Breast epithelium (tissue), 3 donors: ENCODE data around the gene CNOT11.

ENCODE experiments used
- POLR2A ChIP-seq: fragments of 450-650 bp; IDR thresholded peaks from one replicate; pipeline ENCODE4 v1.6.1; 2016; ENCODE audit warnings: antibody characterized with exemption, mild to moderate bottlenecking, moderate library complexity
- POLR2AphosphoS5 ChIP-seq, 3 donors: sonication (generic); formaldehyde crosslinking; IDR thresholded peaks; one replicate each; pipeline ENCODE4 v1.6.1; 2017; ENCODE audit warnings: antibody characterized with exemption in 3 of 3
- TF ChIP-seq, protein P1 (sequence below), 3 donors: fragments of 450-650 bp; IDR thresholded peaks; one replicate each; pipeline ENCODE4 v1.5.1; 2016 to 2017; ENCODE audit warnings: antibody characterized with exemption in 3 of 3, mild to moderate bottlenecking in 3 of 3, moderate library complexity in 3 of 3

DNA sequence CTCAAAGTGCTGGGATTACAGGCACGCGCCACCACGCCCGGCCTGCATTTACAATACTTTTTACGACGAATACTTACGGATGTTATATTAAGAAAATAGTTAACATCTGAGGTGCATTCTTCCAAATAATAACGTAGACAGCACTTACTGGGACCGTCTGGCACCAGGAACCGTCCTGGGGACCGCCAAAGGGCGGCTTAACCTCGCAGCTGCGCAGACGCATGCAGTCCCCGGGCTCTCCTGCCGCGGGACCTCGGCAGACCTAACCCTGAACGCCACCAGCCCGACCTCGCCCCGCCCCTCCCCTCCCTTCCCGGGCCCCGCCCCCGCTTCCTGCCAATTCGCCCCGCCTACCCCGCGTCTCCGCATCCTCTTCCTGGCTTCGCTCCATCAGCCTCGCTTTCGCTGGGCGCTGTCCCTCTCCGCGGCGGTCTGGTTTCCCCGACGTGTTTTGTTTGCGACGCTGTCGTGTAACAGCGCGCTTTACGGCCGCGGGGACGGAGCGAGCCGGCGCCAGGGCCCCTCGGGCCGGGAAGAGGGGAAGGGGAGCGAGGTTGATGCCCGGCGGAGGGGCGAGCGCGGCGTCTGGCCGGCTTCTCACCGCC, at the start of gene CNOT11:
- TF ChIP-seq, protein P1, sequence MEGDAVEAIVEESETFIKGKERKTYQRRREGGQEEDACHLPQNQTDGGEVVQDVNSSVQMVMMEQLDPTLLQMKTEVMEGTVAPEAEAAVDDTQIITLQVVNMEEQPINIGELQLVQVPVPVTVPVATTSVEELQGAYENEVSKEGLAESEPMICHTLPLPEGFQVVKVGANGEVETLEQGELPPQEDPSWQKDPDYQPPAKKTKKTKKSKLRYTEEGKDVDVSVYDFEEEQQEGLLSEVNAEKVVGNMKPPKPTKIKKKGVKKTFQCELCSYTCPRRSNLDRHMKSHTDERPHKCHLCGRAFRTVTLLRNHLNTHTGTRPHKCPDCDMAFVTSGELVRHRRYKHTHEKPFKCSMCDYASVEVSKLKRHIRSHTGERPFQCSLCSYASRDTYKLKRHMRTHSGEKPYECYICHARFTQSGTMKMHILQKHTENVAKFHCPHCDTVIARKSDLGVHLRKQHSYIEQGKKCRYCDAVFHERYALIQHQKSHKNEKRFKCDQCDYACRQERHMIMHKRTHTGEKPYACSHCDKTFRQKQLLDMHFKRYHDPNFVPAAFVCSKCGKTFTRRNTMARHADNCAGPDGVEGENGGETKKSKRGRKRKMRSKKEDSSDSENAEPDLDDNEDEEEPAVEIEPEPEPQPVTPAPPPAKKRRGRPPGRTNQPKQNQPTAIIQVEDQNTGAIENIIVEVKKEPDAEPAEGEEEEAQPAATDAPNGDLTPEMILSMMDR (IDR thresholded peaks at IDR 0.05): peak in 1 of 3 donors; percentile 6
- TF ChIP-seq POLR2A (peak; percentile 77), POLR2AphosphoS5 (IDR thresholded peaks at IDR 0.05) (peak; percentile 59 to 97 (median 82))
